Loucy (cell line): ENCODE measurements around the gene SYCP3.

Source experiments
- H2AFZ ChIP-seq: fragments of 200-600 bp; sonication (generic); 2 replicates; pipeline ENCODE4 v1.6.0; 2016; ENCODE audit warnings: antibody characterized with exemption, mild to moderate bottlenecking, low read length, moderate library complexity
- H3F3A ChIP-seq: fragments of 200-600 bp; 2 replicates; pipeline ENCODE4 v1.6.0; 2016; ENCODE audit warnings: antibody characterized with exemption, low read depth, mild to moderate bottlenecking
- H3K27me3 ChIP-seq: fragments of 200-600 bp; sonication (generic); 2 replicates; pipeline ENCODE4 v1.6.1; 2014; ENCODE audit warnings: low read length, mild to moderate bottlenecking; ENCODE audit not compliant: insufficient read depth, poor library complexity, severe bottlenecking
- H3K36me3 ChIP-seq: fragments of 200-600 bp; sonication (generic); 2 replicates; pipeline ENCODE4 v1.6.1; 2016; ENCODE audit warnings: low read length; ENCODE audit not compliant: insufficient read depth
- H3K4me1 ChIP-seq: fragments of 200-600 bp; sonication (generic); 2 replicates; pipeline ENCODE4 v1.5.1; 2014; ENCODE audit warnings: low read length, mild to moderate bottlenecking; ENCODE audit not compliant: insufficient read depth, poor library complexity, severe bottlenecking
- H3K4me2 ChIP-seq: fragments of 200-600 bp; sonication (generic); 2 replicates; pipeline ENCODE4 v1.6.0; 2014; ENCODE audit warnings: antibody characterized with exemption, low read length, low read depth, mild to moderate bottlenecking; ENCODE audit not compliant: poor library complexity, severe bottlenecking
- H3K4me3 ChIP-seq: fragments of 200-600 bp; sonication (generic); 2 replicates; pipeline ENCODE4 v1.5.1; 2014; ENCODE audit warnings: low read length, mild to moderate bottlenecking, mixed read lengths; ENCODE audit not compliant: poor library complexity, severe bottlenecking
- H3K79me2 ChIP-seq: fragments of 200-600 bp; sonication (generic); 2 replicates; pipeline ENCODE4 v1.6.1; 2014; ENCODE audit warnings: low read length; ENCODE audit not compliant: insufficient read depth
- H3K9ac ChIP-seq: fragments of 200-600 bp; sonication (generic); 2 replicates; pipeline ENCODE4 v1.6.0; 2014; ENCODE audit warnings: mild to moderate bottlenecking, low read depth, low read length, moderate library complexity; ENCODE audit not compliant: poor library complexity, severe bottlenecking
- H3K9me2 ChIP-seq: fragments of 200-600 bp; sonication (generic); replicated peaks from 2 replicates; pipeline ENCODE4 v1.6.1; 2016; ENCODE audit warnings: low read depth, low read length, mixed read lengths
- H3K9me3 ChIP-seq: fragments of 200-600 bp; sonication (generic); 2 replicates; pipeline ENCODE4 v1.6.1; 2014; ENCODE audit warnings: mild to moderate bottlenecking, antibody characterized with exemption, low read length, low read depth; ENCODE audit not compliant: insufficient read depth
- H4K20me1 ChIP-seq: fragments of 200-600 bp; sonication (generic); 2 replicates; pipeline ENCODE4 v1.6.0; 2014; ENCODE audit warnings: antibody characterized with exemption, low read length, mild to moderate bottlenecking; ENCODE audit not compliant: insufficient read depth, poor library complexity, severe bottlenecking
- CTCF ChIP-seq: fragments of 200-600 bp; sonication (generic); conservative IDR thresholded peaks from 2 replicates; pipeline ENCODE4 v1.5.1; 2014; ENCODE audit warnings: mild to moderate bottlenecking, antibody characterized with exemption, low read length
- EZH2phosphoT487 ChIP-seq: fragments of 200-600 bp; IDR thresholded peaks from 2 replicates; pipeline ENCODE4 v1.6.1; 2018; ENCODE audit warnings: antibody characterized with exemption, mild to moderate bottlenecking, moderate library complexity, borderline replicate concordance

Gene SYCP3

GRCh38 chr12:101703487-101703886 is 35.8 kb downstream of the SYCP3 start:
- Histone ChIP-seq H3K36me3 (no peaks in the 10 kb centered on the region), H3F3A (no peaks in the 10 kb centered on the region), H3K79me2 (peaks cover 78% of the 10 kb centered on the region), H3K4me3 (peak overlapping the region; percentile 20), H3K9me3 (no peaks in the 10 kb centered on the region), H3K9me2 (no peaks in the 10 kb centered on the region), H3K4me2 (peak overlapping the region; percentile 78), H2AFZ (no peak overlapping the region), H3K4me1 (peaks cover 59% of the 10 kb centered on the region), H4K20me1 (peaks cover 33% of the 10 kb centered on the region), H3K27me3 (no peaks in the 10 kb centered on the region), H3K9ac (no peak overlapping the region)
- TF ChIP-seq EZH2phosphoT487 (no peak), CTCF (no peak)

- Histone ChIP-seq H4K20me1 (peaks cover 30% of the 10 kb centered on the region), H3K4me2 (peak overlapping the region; percentile 78), H3K4me1 (peaks cover 50% of the 10 kb centered on the region), H3K4me3 (peak overlapping the region; percentile 81), H3F3A (no peaks in the 10 kb centered on the region), H3K9ac (peak overlapping the region; percentile 83), H3K36me3 (no peaks in the 10 kb centered on the region), H3K9me3 (no peaks in the 10 kb centered on the region), H3K79me2 (peaks cover 70% of the 10 kb centered on the region), H3K27me3 (no peaks in the 10 kb centered on the region), H3K9me2 (no peaks in the 10 kb centered on the region), H2AFZ (no peak overlapping the region)
- TF ChIP-seq EZH2phosphoT487 (no peak), CTCF (no peak)
These were observed 38.9 kb downstream of the SYCP3 start for GRCh38 chr12:101700299-101700820.

GRCh38 chr12:101698800-101699347 is 40.4 kb downstream of the SYCP3 start:
- Histone ChIP-seq H3K9me3 (no peaks in the 10 kb centered on the region), H3K36me3 (no peaks in the 10 kb centered on the region), H3F3A (no peaks in the 10 kb centered on the region), H4K20me1 (peaks cover 30% of the 10 kb centered on the region), H3K9ac (peak overlapping the region; percentile 83), H3K4me2 (peak overlapping the region; percentile 78), H3K4me1 (peaks cover 50% of the 10 kb centered on the region), H3K4me3 (peak overlapping the region; percentile 81), H3K79me2 (peaks cover 69% of the 10 kb centered on the region), H2AFZ (peak overlapping the region; percentile 75; the same call in 1 of the 2 replicates), H3K27me3 (no peaks in the 10 kb centered on the region), H3K9me2 (no peaks in the 10 kb centered on the region)
- TF ChIP-seq EZH2phosphoT487 (no peak), CTCF (peak; percentile 61)
